CD4-positive, alpha-beta T cell (primary cell): Measurements from ENCODE around the gene SYT2. TPM values are rescaled to one million over a fixed set of nuclear protein-coding genes. Genes with fewer than 3 reads are reported as not detected.

Experiments used
- ATAC-seq: fragments of 200-7000 bp; cut with Tn5 transposase; one replicate; pipeline ENCODE4 v1.10.0; 2022; ENCODE audit warnings: mild to moderate bottlenecking; ENCODE audit not compliant: poor library complexity
- CTCF ChIA-PET: fragments of 350-600 bp; sonication (Branson Sonifier 250); formaldehyde crosslinking; loops from one replicate; lab custom pipeline; 2021; ENCODE audit warnings: antibody characterized with exemption, inconsistent platforms; lab: Charles Lee
- POLR2A ChIA-PET: fragments of 350-600 bp; sonication (Branson Sonifier 250); formaldehyde crosslinking; loops from one replicate; lab custom pipeline; 2021; ENCODE audit warnings: antibody characterized with exemption, inconsistent platforms; lab: Charles Lee
- DNase-seq, 14 experiments: peaks; one replicate each; pipeline ENCODE4 v3.0.0-alpha.2; 2013 to 2020; ENCODE audit warnings: mixed read lengths in 2 of 14
- H3K27ac ChIP-seq, 2 donors: one replicate each; pipeline versions ENCODE4 v1.5.1 to v1.7.0; 2013; ENCODE audit warnings: low read length in 2 of 2, low read depth in 1 of 2, mild to moderate bottlenecking in 1 of 2
- H3K27me3 ChIP-seq, 2 experiments: 1 replicate in 1 of 2; 2 replicates in 1 of 2; pipeline versions ENCODE4 v1.6.1 to v1.7.0; 2013; ENCODE audit warnings: low read length in 2 of 2, control low read depth in 1 of 2, mild to moderate bottlenecking in 1 of 2, moderate library complexity in 1 of 2; ENCODE audit not compliant: insufficient read depth in 2 of 2, control insufficient read depth in 1 of 2
- H3K36me3 ChIP-seq: one replicate; pipeline ENCODE4 v1.6.1; 2013; ENCODE audit warnings: low read length, control low read depth; ENCODE audit not compliant: insufficient read depth
- H3K4me1 ChIP-seq: one replicate; pipeline ENCODE4 v1.6.1; 2013; ENCODE audit warnings: low read length, control low read depth; ENCODE audit not compliant: insufficient read depth
- H3K4me3 ChIP-seq: one replicate; pipeline ENCODE4 v1.5.1; 2013; ENCODE audit warnings: mild to moderate bottlenecking, low read length, moderate library complexity
- H3K9me3 ChIP-seq, 2 experiments: 1 replicate in 1 of 2; 2 replicates in 1 of 2; pipeline versions ENCODE4 v1.6.1 to v1.7.0; 2013; ENCODE audit warnings: low read length in 2 of 2, mild to moderate bottlenecking in 2 of 2, control low read depth in 1 of 2, moderate library complexity in 1 of 2; ENCODE audit not compliant: control insufficient read depth in 1 of 2, insufficient read depth in 1 of 2
- H3K27ac Mint-ChIP-seq: one replicate; pipeline ENCODE4 v1.8.0; 2020; ENCODE audit warnings: mixed read lengths
- H3K27me3 Mint-ChIP-seq: one replicate; pipeline ENCODE4 v1.8.0; 2021; ENCODE audit warnings: mixed read lengths
- H3K36me3 Mint-ChIP-seq: one replicate; pipeline ENCODE4 v1.8.0; 2021; ENCODE audit warnings: low read depth, mixed read lengths
- H3K4me1 Mint-ChIP-seq: one replicate; pipeline ENCODE4 v1.8.0; 2021; ENCODE audit warnings: low read depth, mixed read lengths
- H3K4me3 Mint-ChIP-seq: one replicate; pipeline ENCODE4 v1.8.0; 2020; ENCODE audit warnings: mild to moderate bottlenecking, mixed read lengths
- H3K9me3 Mint-ChIP-seq: one replicate; pipeline ENCODE4 v1.8.0; 2020; ENCODE audit warnings: mixed read lengths
- CTCF ChIP-seq: fragments of 200-600 bp; IDR thresholded peaks from one replicate; pipeline ENCODE4 v1.8.0; 2022; ENCODE audit warnings: antibody characterized with exemption, mild to moderate bottlenecking
- intact Hi-C, 2 experiments: fragments of 100-400 bp; cut with DNase I in 1 of 2; cut with micrococcal nuclease in 1 of 2; formaldehyde crosslinking; loops; one replicate each; pipeline versions ENCODE4 v1.15.1 to v1.9.0; 2023 to 2025; cut with DNase I, micrococcal nuclease
- total RNA-seq, 174 experiments: library from RNA in 2 of 174; stranded (reverse) in 2 of 174; gene quantifications; one replicate each; pipeline ENCODE4 v1.2.3 and lab custom pipeline; 2021 to 2026

SYT2 gene
- total RNA-seq, 2 experiments from 2014 or later, result not detected

- no peak overlapping the region for H3K4me3 ChIP-seq
- intact Hi-C loops, result no loop called here
- DNase-seq (no peak), ATAC-seq (no peak)
- no peaks in the 10 kb centered on the region for H3K36me3 ChIP-seq
- H3K36me3 Mint-ChIP-seq, result no peaks in the 10 kb centered on the region
- CTCF ChIA-PET, result no interaction called here
- H3K9me3 ChIP-seq, result peaks cover 0 to 6% of the 10 kb centered on the region in 2 experiments
- no peak for TF ChIP-seq CTCF
- H3K4me3 Mint-ChIP-seq, result no peak overlapping the region
- H3K9me3 Mint-ChIP-seq, result peaks cover 2% of the 10 kb centered on the region
- H3K4me1 ChIP-seq, result no peaks in the 10 kb centered on the region
- H3K27ac ChIP-seq, result no peak overlapping the region
- peaks cover 71% of the 10 kb centered on the region for H3K27me3 Mint-ChIP-seq
- POLR2A ChIA-PET, result no interaction called here
- no peak overlapping the region for H3K27ac Mint-ChIP-seq
- H3K27me3 ChIP-seq, result peaks cover 6 to 12% of the 10 kb centered on the region in 2 experiments
- no peaks in the 10 kb centered on the region for H3K4me1 Mint-ChIP-seq
These were observed 25.5 kb downstream of the SYT2 start for GRCh38 chr1:202684716-202685115.

- no peak overlapping the region for H3K4me3 ChIP-seq
- TF ChIP-seq CTCF, result no peak
- Mint-ChIP-seq H3K36me3 (no peaks in the 10 kb centered on the region), H3K27ac (no peak overlapping the region), H3K4me3 (no peak overlapping the region), H3K27me3 (peaks cover 70% of the 10 kb centered on the region), H3K4me1 (no peaks in the 10 kb centered on the region), H3K9me3 (peaks cover 3% of the 10 kb centered on the region)
- H3K4me1 ChIP-seq, result no peaks in the 10 kb centered on the region
- DNase-seq (no peak), ATAC-seq (no peak)
- H3K36me3 ChIP-seq, result no peaks in the 10 kb centered on the region
- H3K27me3 ChIP-seq, result peaks cover 6 to 10% of the 10 kb centered on the region in 2 experiments
- H3K9me3 ChIP-seq, result peaks cover 0 to 12% of the 10 kb centered on the region in 2 experiments
- H3K27ac ChIP-seq, result no peak overlapping the region
- POLR2A ChIA-PET, result no interaction called here
- intact Hi-C loops, result no loop called here
- CTCF ChIA-PET, result interaction anchor here (0.6 to 1.1 kb wide), 2 partner anchors 10 to 1049 kb away, joined by 3 read pairs; no protein-coding TSS in a partner anchor
These were observed 27.2 kb downstream of the SYT2 start for GRCh38 chr1:202683029-202683428.

GRCh38 chr1:202682477-202682876, 27.8 kb downstream of the SYT2 start:
- CTCF ChIA-PET, result interaction anchor here (1.1 kb wide), 1 partner anchor 10 kb away, joined by 3 read pairs; no protein-coding TSS in a partner anchor
- POLR2A ChIA-PET, result no interaction called here
- no peak for TF ChIP-seq CTCF

More at GRCh38 chr1:202682477-202682876, 27.8 kb downstream of the SYT2 start:
- Mint-ChIP-seq H3K4me3 (no peak overlapping the region), H3K27me3 (peaks cover 66% of the 10 kb centered on the region), H3K4me1 (no peaks in the 10 kb centered on the region), H3K36me3 (no peaks in the 10 kb centered on the region), H3K27ac (no peak overlapping the region), H3K9me3 (peaks cover 3% of the 10 kb centered on the region)
- Histone ChIP-seq H3K27me3 (peaks cover 6 to 10% of the 10 kb centered on the region in 2 experiments), H3K27ac (no peak overlapping the region), H3K4me3 (no peak overlapping the region), H3K9me3 (peaks cover under 1 to 15% of the 10 kb centered on the region in 2 experiments), H3K4me1 (no peaks in the 10 kb centered on the region), H3K36me3 (no peaks in the 10 kb centered on the region)
- no peak for ATAC-seq
- DNase-seq, result no peak
- intact Hi-C loops, result no loop called here
